HCT116 (cell line): ENCODE measurements around the gene SRSF3.

Experiments used
- CTCF ChIP-seq, 3 experiments: fragments of 200-600 bp in 1 of 3; sonication (generic) in 1 of 3; IDR thresholded peaks in 2 of 3; conservative IDR thresholded peaks in 1 of 3; 2 replicates each; pipeline ENCODE4 v1.5.1; 2012 to 2017; ENCODE audit warnings: low read depth in 2 of 3, low read length in 2 of 3, antibody characterized with exemption in 1 of 3, borderline replicate concordance in 1 of 3, control low read depth in 1 of 3, mild to moderate bottlenecking in 1 of 3, mixed read lengths in 1 of 3, mixed run types in 1 of 3, moderate library complexity in 1 of 3; ENCODE audit not compliant: insufficient read depth in 1 of 3
- POLR2A ChIP-seq: IDR thresholded peaks from 2 replicates; pipeline ENCODE4 v1.7.0; 2011; ENCODE audit warnings: borderline replicate concordance; ENCODE audit not compliant: insufficient read depth, insufficient read length; ENCODE audit errors: extremely low read depth
- RAD21 ChIP-seq: IDR thresholded peaks from 2 replicates; pipeline ENCODE4 v1.6.1; 2012; ENCODE audit warnings: low read depth, mild to moderate bottlenecking
- SIN3A ChIP-seq: IDR thresholded peaks from 2 replicates; pipeline ENCODE4 v1.6.1; 2012; ENCODE audit warnings: low read depth
- SRF ChIP-seq: IDR thresholded peaks from 2 replicates; pipeline ENCODE4 v1.6.1; 2012; ENCODE audit warnings: low read depth
- TCF7L2 ChIP-seq: IDR thresholded peaks from 2 replicates; pipeline ENCODE4 v1.7.0; 2011; ENCODE audit warnings: borderline replicate concordance, inconsistent platforms; ENCODE audit not compliant: insufficient read depth, insufficient read length; ENCODE audit errors: extremely low read depth
- ZNF274 ChIP-seq: fragments of 200-500 bp; sonication (Bioruptor generic); IDR thresholded peaks from 2 replicates; pipeline ENCODE4 v1.6.1; 2014; ENCODE audit warnings: mild to moderate bottlenecking, low read depth, low read length, inconsistent platforms

GRCh38 chr6:36596356-36596755 lies 2.2 kb downstream of the SRSF3 start:
- TF ChIP-seq SRF, result no peak
- no peak for TF ChIP-seq ZNF274
- TF ChIP-seq RAD21, result no peak
- no peak for TF ChIP-seq SIN3A
- no peak for TF ChIP-seq POLR2A
- no peak for TF ChIP-seq CTCF (IDR thresholded peaks at IDR 0.05 in 2 of 3, conservative IDR thresholded peaks at IDR 0.05 in 1 of 3; ENCODE audit: borderline replicate concordance in 1 of 3, insufficient read depth in 1 of 3, low read depth in 2 of 3, low read length in 2 of 3)
- TF ChIP-seq TCF7L2, result no peak
